ENCODE results near the gene GALNT2. TPM values are rescaled to one million over a fixed set of nuclear protein-coding genes. Genes with fewer than 3 reads are reported as not detected.

The GALNT2 gene
- polyA plus RNA-seq, 1 of the 3 experiments (the other 2 are of a cell fraction): 118 TPM

- no peaks in the 10 kb centered on the region for H3K9me2 ChIP-seq
- peaks cover 92% of the 10 kb centered on the region for H3K79me2 ChIP-seq (ENCODE audit: insufficient read depth)
- POLR2A ChIA-PET: no interaction called here
- H3K9me3 ChIP-seq: no peaks in the 10 kb centered on the region
- TF ChIP-seq PBX3 (IDR thresholded peaks at IDR 0.05): 0 out of 2 replicates have a peak, but pooled peaks have one; percentile 22
- TF ChIP-seq RCOR1 (IDR thresholded peaks at IDR 0.05; ENCODE audit: low read length): no peak
- WGBS (ENCODE audit: low lambda C conversion rate): 61% methylated on average over 10 of the region's 10 CpGs
- no peaks in the 10 kb centered on the region for H3K36me3 ChIP-seq (replicated peaks in 1 of 2; ENCODE audit: control insufficient read depth in 1 of 2, insufficient read depth in 2 of 2, low read length in 1 of 2)
- peak overlapping the region; percentile 72 for H3K9ac ChIP-seq
- no peaks in the 10 kb centered on the region for H3K27me3 ChIP-seq (ENCODE audit: insufficient read depth)
- peaks cover 33% of the 10 kb centered on the region for H3F3A ChIP-seq (replicated peaks; ENCODE audit: insufficient read depth)
- H3K4me3 ChIP-seq (ENCODE audit: low read depth in 2 of 2, low read length in 1 of 2): peak overlapping the region in 1 of 2 experiments; percentile 32; a peak in 1 of 4 replicates
- DNase-seq: no peak
- H3K4me2 ChIP-seq: peak overlapping the region; percentile 63
- no peaks in the 10 kb centered on the region; the same call in 1 of the 2 replicates for H4K20me1 ChIP-seq (ENCODE audit: insufficient read depth)
- H3K27ac ChIP-seq (ENCODE audit: low read depth in 2 of 2, low read length in 1 of 2): peak overlapping the region; percentile 77 to 99
- H2AFZ ChIP-seq (ENCODE audit: low read depth): peak overlapping the region; percentile 61
- peaks cover 44 to 56% of the 10 kb centered on the region in 2 experiments for H3K4me1 ChIP-seq (ENCODE audit: control insufficient read depth in 1 of 2, insufficient read depth in 2 of 2, low read depth in 1 of 2, low read length in 1 of 2)
- CTCF ChIA-PET: interaction anchor here (0.6 to 2.2 kb wide), 3 partner anchors 16 to 1678 kb away, joined by 3 to 6 read pairs (median 3); no protein-coding TSS in a partner anchor
Observed at GRCh38 chr1:230083746-230084407, 16.8 kb downstream of the GALNT2 start.

GRCh38 chr1:230084408-230085177, 17.6 kb downstream of the GALNT2 start:
- Histone ChIP-seq H3K27me3 (ENCODE audit: insufficient read depth) (no peaks in the 10 kb centered on the region), H2AFZ (ENCODE audit: low read depth) (peak overlapping the region; percentile 61), H3F3A (replicated peaks; ENCODE audit: insufficient read depth) (peaks cover 34% of the 10 kb centered on the region), H3K4me3 (ENCODE audit: low read depth in 2 of 2, low read length in 1 of 2) (peak overlapping the region in 1 of 2 experiments; percentile 32; a peak in 2 of 4 replicates), H3K9me3 (no peaks in the 10 kb centered on the region), H3K27ac (ENCODE audit: low read depth in 2 of 2, low read length in 1 of 2) (peak overlapping the region; percentile 77 to 99), H3K79me2 (ENCODE audit: insufficient read depth) (peaks cover 92% of the 10 kb centered on the region), H3K36me3 (replicated peaks in 1 of 2; ENCODE audit: control insufficient read depth in 1 of 2, insufficient read depth in 2 of 2, low read length in 1 of 2) (no peaks in the 10 kb centered on the region), H3K9me2 (no peaks in the 10 kb centered on the region), H3K4me1 (ENCODE audit: control insufficient read depth in 1 of 2, insufficient read depth in 2 of 2, low read depth in 1 of 2, low read length in 1 of 2) (peaks cover 44 to 54% of the 10 kb centered on the region in 2 experiments), H3K9ac (peak overlapping the region; percentile 72), H3K4me2 (peak overlapping the region; percentile 63), H4K20me1 (ENCODE audit: insufficient read depth) (no peaks in the 10 kb centered on the region; the same call in 1 of the 2 replicates)
- CTCF ChIA-PET: interaction anchor here (0.6 to 1.8 kb wide), 6 partner anchors 16 to 1679 kb away, joined by 3 to 6 read pairs (median 3); partner anchors contain the start of gene GALNT2
- 23% methylated on average over 8 of the region's 9 CpGs for WGBS (ENCODE audit: low lambda C conversion rate)
- POLR2A ChIA-PET: no interaction called here
- peak; percentile 59 for DNase-seq
- 0 out of 2 replicates have a peak, but pooled peaks have one; percentile 10 for TF ChIP-seq CTCF (IDR thresholded peaks at IDR 0.05)
- peak; percentile 95 for TF ChIP-seq RXRA (IDR thresholded peaks at IDR 0.05; ENCODE audit: borderline replicate concordance, low read depth)
- TF ChIP-seq SMC3 (IDR thresholded peaks at IDR 0.05; ENCODE audit: low read depth, low read length): no peak
- no peak for TF ChIP-seq MXI1 (IDR thresholded peaks at IDR 0.05; ENCODE audit: low read depth, low read length)
- peak; percentile 25; the same call in 1 of the 2 replicates for TF ChIP-seq REST (IDR thresholded peaks at IDR 0.05; ENCODE audit: low read depth, low read length)
- TF ChIP-seq CHD2 (IDR thresholded peaks at IDR 0.05; ENCODE audit: low read length, partially characterized antibody): no peak
- TF ChIP-seq SIN3A (IDR thresholded peaks at IDR 0.05; ENCODE audit: borderline replicate concordance, low read depth, low read length): peak; percentile 46; the same call in 1 of the 2 replicates
- TF ChIP-seq RFX5 (IDR thresholded peaks at IDR 0.05; ENCODE audit: low read length): no peak
- TF ChIP-seq EP300 (IDR thresholded peaks at IDR 0.05; ENCODE audit: borderline replicate concordance in 1 of 2, low read depth in 1 of 2, low read length in 1 of 2): peak in 1 of 2 experiments; percentile 89; a peak in 1 of 4 replicates
- no peak; the same call in 1 of the 2 replicates for TF ChIP-seq MEF2A (IDR thresholded peaks at IDR 0.05; ENCODE audit: borderline replicate concordance, low read depth)
- no peak for TF ChIP-seq TAF1 (IDR thresholded peaks at IDR 0.05; ENCODE audit: borderline replicate concordance, low read depth, low read length)
- no peak for TF ChIP-seq GABPA (IDR thresholded peaks at IDR 0.05; ENCODE audit: low read depth)
- peak; percentile 73 for TF ChIP-seq PBX3 (IDR thresholded peaks at IDR 0.05)
- TF ChIP-seq MAX (IDR thresholded peaks at IDR 0.05; ENCODE audit: low read depth): peak; percentile 59; the same call in 1 of the 2 replicates
